A673 (cell line): ENCODE data around the gene BUD31. TPM values are rescaled to one million over a fixed set of nuclear protein-coding genes. Genes with fewer than 3 reads are reported as not detected.

Experiments used
- BruUV-seq: library from RNA; stranded (reverse); fragments of 400-500 nt; replicated peaks from 2 replicates; lab custom pipeline; 2021; lab: Mats Ljungman, UMichigan
- CTCF ChIA-PET: fragments of 300-600 bp; sonication (Branson Sonifier 250); formaldehyde crosslinking; loops from one replicate; lab custom pipeline; 2022; ENCODE audit warnings: antibody characterized with exemption; lab: Charles Lee
- POLR2A ChIA-PET: fragments of 300-600 bp; sonication (Branson Sonifier 250); formaldehyde crosslinking; loops from one replicate; lab custom pipeline; 2022; ENCODE audit warnings: antibody characterized with exemption; ENCODE audit not compliant: low non-redundant PET; lab: Charles Lee
- DNase-seq: peaks from one replicate; pipeline ENCODE4 v3.0.0-alpha.2; 2015; ENCODE audit warnings: low spot score
- H3K27ac ChIP-seq: fragments of 200-600 bp; sonication (generic); 2 replicates; pipeline ENCODE4 v1.5.1; 2016; ENCODE audit warnings: mixed run types, low read depth, mild to moderate bottlenecking, mixed read lengths, antibody characterized with exemption, low read length; ENCODE audit not compliant: poor library complexity, severe bottlenecking
- H3K27me3 ChIP-seq: fragments of 200-600 bp; sonication (generic); replicated peaks from 2 replicates; pipeline ENCODE4 v1.6.1; 2017; ENCODE audit warnings: mixed run types, low read depth, mild to moderate bottlenecking, mixed read lengths, antibody characterized with exemption, low read length; ENCODE audit not compliant: insufficient read depth, poor library complexity
- H3K36me3 ChIP-seq: fragments of 200-600 bp; sonication (generic); 2 replicates; pipeline ENCODE4 v1.6.1; 2016; ENCODE audit warnings: mixed run types, mild to moderate bottlenecking, mixed read lengths, antibody characterized with exemption, low read length; ENCODE audit not compliant: insufficient read depth, poor library complexity, severe bottlenecking
- H3K4me1 ChIP-seq: fragments of 200-600 bp; sonication (generic); 2 replicates; pipeline ENCODE4 v1.6.1; 2017; ENCODE audit warnings: mixed run types, mild to moderate bottlenecking, mixed read lengths, antibody characterized with exemption, low read length; ENCODE audit not compliant: insufficient read depth, poor library complexity, severe bottlenecking
- H3K4me3 ChIP-seq: fragments of 200-600 bp; sonication (generic); 2 replicates; pipeline ENCODE4 v1.5.1; 2016; ENCODE audit warnings: low read depth, mixed run types, mild to moderate bottlenecking, mixed read lengths, low read length; ENCODE audit not compliant: poor library complexity, severe bottlenecking
- H3K9me3 ChIP-seq: fragments of 200-600 bp; sonication (generic); 2 replicates; pipeline ENCODE4 v1.6.1; 2016; ENCODE audit warnings: mixed run types, low read depth, mild to moderate bottlenecking, mixed read lengths, antibody characterized with exemption, low read length; ENCODE audit not compliant: poor library complexity, severe bottlenecking
- EZH2 ChIP-seq: fragments of 200-600 bp; sonication (generic); IDR thresholded peaks from 2 replicates; pipeline ENCODE4 v1.6.1; 2017; ENCODE audit warnings: borderline replicate concordance, low read depth, mild to moderate bottlenecking, mixed read lengths, antibody characterized with exemption, low read length; ENCODE audit not compliant: poor library complexity, severe bottlenecking
- intact Hi-C: fragments of 100-400 bp; cut with micrococcal nuclease; formaldehyde crosslinking; loops from one replicate; pipeline ENCODE4 v1.10.0; 2022; ENCODE audit not compliant: unreplicated experiment
- total RNA-seq: library from RNA; stranded (reverse); gene quantifications from 2 replicates; pipeline ENCODE4 v1.2.3, GENCODE V29; 2021
- TF ChIP-seq, protein P1 (sequence below): fragments of 300-800, 200-600 bp; sonication (generic); conservative IDR thresholded peaks from 2 replicates; pipeline ENCODE4 v1.5.1; 2017; ENCODE audit warnings: low read depth, mild to moderate bottlenecking, antibody characterized with exemption, low read length, moderate library complexity, mixed read lengths

The BUD31 gene
- total RNA-seq, 1 experiment from 2014 or later = 194 TPM

DNA sequence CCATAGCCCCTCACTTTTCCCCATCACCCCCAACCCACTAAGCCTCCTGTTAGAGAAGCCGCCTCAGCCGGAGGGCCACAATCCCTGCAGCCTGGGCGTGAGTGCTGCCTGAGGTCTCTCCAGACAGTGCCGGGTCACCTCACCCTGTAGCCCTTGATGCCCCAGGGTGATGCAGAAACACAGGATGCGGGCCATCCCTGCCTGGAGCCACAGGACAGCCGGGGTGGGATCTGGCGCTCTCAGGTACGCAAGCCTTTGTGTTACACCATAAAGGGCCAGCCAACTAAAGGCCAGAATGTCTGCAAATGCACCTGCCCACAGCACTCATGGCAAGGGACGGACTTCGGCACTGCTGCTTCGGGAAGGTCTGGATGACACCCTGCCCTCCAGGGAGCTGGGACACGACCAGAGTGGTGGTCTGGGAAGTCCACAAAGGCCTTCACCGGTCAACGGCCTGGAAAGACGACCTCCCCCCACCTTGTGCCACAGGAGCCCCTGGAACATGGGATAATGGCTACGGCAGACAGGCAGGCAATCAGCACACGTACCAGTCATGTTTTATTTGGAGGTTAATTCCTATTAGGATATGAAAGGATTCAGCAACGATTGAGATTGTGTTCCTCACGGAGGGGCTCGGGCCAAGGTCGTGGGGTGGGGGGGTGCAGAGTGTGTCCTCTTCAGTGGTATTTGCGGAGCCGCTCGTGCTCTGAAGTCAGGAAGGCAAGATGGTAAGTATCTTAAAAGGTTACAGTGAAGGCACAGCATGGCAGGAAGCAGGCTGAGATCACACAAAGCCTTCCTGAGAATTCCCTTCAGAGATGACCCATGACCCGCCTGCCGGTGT is 49.1 kb downstream of the BUD31 start:
- intact Hi-C loops = no loop called here
- Histone ChIP-seq H3K9me3 (no peaks in the 10 kb centered on the region), H3K27me3 (no peaks in the 10 kb centered on the region), H3K27ac (no peak overlapping the region), H3K36me3 (peaks cover 74% of the 10 kb centered on the region), H3K4me3 (no peak overlapping the region), H3K4me1 (no peaks in the 10 kb centered on the region)
- BruUV-seq = no TSS peak
- no peak for DNase-seq
- TF ChIP-seq, protein P1, sequence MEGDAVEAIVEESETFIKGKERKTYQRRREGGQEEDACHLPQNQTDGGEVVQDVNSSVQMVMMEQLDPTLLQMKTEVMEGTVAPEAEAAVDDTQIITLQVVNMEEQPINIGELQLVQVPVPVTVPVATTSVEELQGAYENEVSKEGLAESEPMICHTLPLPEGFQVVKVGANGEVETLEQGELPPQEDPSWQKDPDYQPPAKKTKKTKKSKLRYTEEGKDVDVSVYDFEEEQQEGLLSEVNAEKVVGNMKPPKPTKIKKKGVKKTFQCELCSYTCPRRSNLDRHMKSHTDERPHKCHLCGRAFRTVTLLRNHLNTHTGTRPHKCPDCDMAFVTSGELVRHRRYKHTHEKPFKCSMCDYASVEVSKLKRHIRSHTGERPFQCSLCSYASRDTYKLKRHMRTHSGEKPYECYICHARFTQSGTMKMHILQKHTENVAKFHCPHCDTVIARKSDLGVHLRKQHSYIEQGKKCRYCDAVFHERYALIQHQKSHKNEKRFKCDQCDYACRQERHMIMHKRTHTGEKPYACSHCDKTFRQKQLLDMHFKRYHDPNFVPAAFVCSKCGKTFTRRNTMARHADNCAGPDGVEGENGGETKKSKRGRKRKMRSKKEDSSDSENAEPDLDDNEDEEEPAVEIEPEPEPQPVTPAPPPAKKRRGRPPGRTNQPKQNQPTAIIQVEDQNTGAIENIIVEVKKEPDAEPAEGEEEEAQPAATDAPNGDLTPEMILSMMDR = no peak
- TF ChIP-seq EZH2 = no peak
- ChIA-PET POLR2A (no interaction called here), CTCF (no interaction called here)

DNA sequence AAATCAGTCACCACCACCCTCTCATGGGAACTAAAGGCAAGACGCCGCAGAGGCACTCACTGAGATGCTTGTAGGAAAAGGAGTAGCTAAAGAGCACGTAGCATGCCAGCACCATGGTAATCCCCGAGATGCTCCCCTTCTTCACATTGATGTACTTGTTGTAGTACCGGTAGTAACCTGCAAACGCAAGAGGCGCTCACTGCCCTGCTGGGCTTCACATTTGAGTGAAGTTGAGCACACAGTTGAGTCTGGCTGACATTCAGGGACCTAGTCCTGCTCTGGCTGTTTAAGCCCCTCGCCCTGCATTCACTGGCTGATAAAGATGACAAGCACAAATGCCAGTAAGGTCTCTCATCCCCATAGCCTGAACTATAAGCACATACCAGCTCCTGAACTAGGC is 50.3 kb downstream of the BUD31 start:
- POLR2A ChIA-PET = no interaction called here
- H3K27ac ChIP-seq = no peak overlapping the region
- H3K4me1 ChIP-seq = no peaks in the 10 kb centered on the region
- CTCF ChIA-PET = no interaction called here
- no peaks in the 10 kb centered on the region for H3K9me3 ChIP-seq
- H3K27me3 ChIP-seq = no peaks in the 10 kb centered on the region
- TF ChIP-seq EZH2 = no peak
- TF ChIP-seq, protein P1 = peak; percentile 48
- no TSS peak for BruUV-seq
- H3K4me3 ChIP-seq = no peak overlapping the region
- DNase-seq = peak; percentile 48
- intact Hi-C loops = no loop called here
- H3K36me3 ChIP-seq = peaks cover 70% of the 10 kb centered on the region

DNA sequence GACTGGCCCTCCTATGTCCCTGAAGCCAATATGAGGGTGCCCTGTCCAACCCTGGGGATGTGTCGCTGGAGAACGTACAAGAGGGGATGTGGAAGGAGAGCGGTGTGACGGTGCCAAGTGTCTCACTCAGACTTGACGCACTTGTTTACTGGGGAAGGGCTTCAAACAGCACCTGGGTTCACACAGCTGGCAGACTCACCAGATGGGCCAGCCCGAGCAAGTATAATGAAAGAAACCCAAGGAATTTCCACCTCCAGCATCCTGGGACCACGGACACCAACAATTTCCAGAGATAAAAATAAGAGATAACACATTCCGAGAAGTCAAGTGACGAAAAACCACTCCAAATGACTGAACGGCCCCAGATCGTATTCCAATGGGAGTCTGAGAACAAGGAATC is 51.9 kb downstream of the BUD31 start:
- POLR2A ChIA-PET = no interaction called here
- DNase-seq = no peak
- intact Hi-C loops = no loop called here
- Histone ChIP-seq H3K9me3 (no peaks in the 10 kb centered on the region), H3K36me3 (peaks cover 57% of the 10 kb centered on the region), H3K27ac (no peak overlapping the region), H3K27me3 (no peaks in the 10 kb centered on the region), H3K4me3 (no peak overlapping the region), H3K4me1 (peaks cover 7% of the 10 kb centered on the region)
- no TSS peak for BruUV-seq
- TF ChIP-seq, protein P1 = no peak
- TF ChIP-seq EZH2 = no peak
- CTCF ChIA-PET = interaction anchor here (0.5 kb wide), 1 partner anchor 1353 kb away, joined by 3 read pairs; no protein-coding TSS in a partner anchor
